ENCODE data around the gene FRS3. TPM values are rescaled to one million over a fixed set of nuclear protein-coding genes. Genes with fewer than 3 reads are reported as not detected.

Gene FRS3
- total RNA-seq, 1 experiment from 2014 or later, result 5.9 TPM

- Histone ChIP-seq H3K27me3 (ENCODE audit: insufficient read depth, low read length) (no peaks in the 10 kb centered on the region), H3K4me2 (ENCODE audit: low read length) (no peak overlapping the region), H3K79me2 (ENCODE audit: insufficient read depth, low read length) (no peaks in the 10 kb centered on the region), H3K4me1 (ENCODE audit: control insufficient read depth in 1 of 2, insufficient read depth in 2 of 2, low read length in 2 of 2) (no peaks in the 10 kb centered on the region), H3K9ac (ENCODE audit: low read length) (no peak overlapping the region), H4K20me1 (ENCODE audit: insufficient read depth) (no peaks in the 10 kb centered on the region), H3K9me2 (ENCODE audit: insufficient read depth) (no peaks in the 10 kb centered on the region), H3K36me3 (ENCODE audit: control insufficient read depth in 1 of 2, insufficient read depth in 2 of 2, low read length in 2 of 2) (no peaks in the 10 kb centered on the region), H3K9me3 (ENCODE audit: control insufficient read depth in 1 of 2, insufficient read depth in 1 of 2, low read depth in 1 of 2, low read length in 2 of 2) (no peaks in the 10 kb centered on the region), H3K4me3 (replicated peaks in 1 of 2; ENCODE audit: low read depth in 1 of 2, low read length in 2 of 2) (no peak overlapping the region), H2AFZ (ENCODE audit: low read depth, low read length, poor library complexity, severe bottlenecking) (no peak overlapping the region), H3K27ac (ENCODE audit: low read depth, low read length) (no peak overlapping the region)
- no peak for ATAC-seq
- ChIA-PET RAD21 (ENCODE audit: low non-redundant PET in 1 of 2, low total read pairs in 2 of 2, uncharacterized antibody in 2 of 2, unreplicated experiment in 2 of 2) (no interaction called here), CTCF (no interaction called here), POLR2A (no interaction called here)
- BruUV-seq (replicated peaks), result no TSS peak
- no peak for TF ChIP-seq ELF1 (IDR thresholded peaks at IDR 0.05; ENCODE audit: borderline replicate concordance, low read depth)
- no peak for DNase-seq (ENCODE audit: low read depth, low spot score)
- intact Hi-C loops (cut with micrococcal nuclease), result no loop called here
These were observed 55.5 kb downstream of the FRS3 start for GRCh38 chr6:41724228-41724580.

- no TSS peak for BruUV-seq (replicated peaks)
- no peak for DNase-seq (ENCODE audit: low read depth, low spot score)
- Histone ChIP-seq H3K9me2 (ENCODE audit: insufficient read depth) (no peaks in the 10 kb centered on the region), H3K4me1 (ENCODE audit: control insufficient read depth in 1 of 2, insufficient read depth in 2 of 2, low read length in 2 of 2) (no peaks in the 10 kb centered on the region), H2AFZ (ENCODE audit: low read depth, low read length, poor library complexity, severe bottlenecking) (no peak overlapping the region), H4K20me1 (ENCODE audit: insufficient read depth) (no peaks in the 10 kb centered on the region), H3K27me3 (ENCODE audit: insufficient read depth, low read length) (no peaks in the 10 kb centered on the region), H3K9ac (ENCODE audit: low read length) (no peak overlapping the region), H3K4me3 (replicated peaks in 1 of 2; ENCODE audit: low read depth in 1 of 2, low read length in 2 of 2) (no peak overlapping the region), H3K79me2 (ENCODE audit: insufficient read depth, low read length) (no peaks in the 10 kb centered on the region), H3K36me3 (ENCODE audit: control insufficient read depth in 1 of 2, insufficient read depth in 2 of 2, low read length in 2 of 2) (no peaks in the 10 kb centered on the region), H3K4me2 (ENCODE audit: low read length) (no peak overlapping the region), H3K9me3 (ENCODE audit: control insufficient read depth in 1 of 2, insufficient read depth in 1 of 2, low read depth in 1 of 2, low read length in 2 of 2) (no peaks in the 10 kb centered on the region), H3K27ac (ENCODE audit: low read depth, low read length) (no peak overlapping the region)
- TF ChIP-seq SIN3A (IDR thresholded peaks at IDR 0.05; ENCODE audit: low read depth) (no peak), YY1 (IDR thresholded peaks at IDR 0.05; ENCODE audit: extremely low read depth, insufficient replicate concordance, low read depth, low read length) (no peak), EGR1 (IDR thresholded peaks at IDR 0.05; ENCODE audit: low read depth) (no peak), POLR2AphosphoS5 (IDR thresholded peaks at IDR 0.05; ENCODE audit: low read depth, low read length) (no peak), POLR2A (IDR thresholded peaks at IDR 0.05; ENCODE audit: borderline replicate concordance, extremely low read depth, insufficient read depth, insufficient read length) (no peak), CTCF (IDR thresholded peaks at IDR 0.05 in 2 of 3, conservative IDR thresholded peaks at IDR 0.05 in 1 of 3; ENCODE audit: borderline replicate concordance in 1 of 3, insufficient read depth in 1 of 3, low read depth in 2 of 3, low read length in 2 of 3) (no peak), MAX (IDR thresholded peaks at IDR 0.05) (no peak), ATF3 (IDR thresholded peaks at IDR 0.05) (no peak), EZH2phosphoT487 (IDR thresholded peaks at IDR 0.05; ENCODE audit: borderline replicate concordance) (no peak)
- ATAC-seq, result no peak
- CTCF ChIA-PET, result no interaction called here
- intact Hi-C loops (cut with micrococcal nuclease), result no loop called here
- RAD21 ChIA-PET (ENCODE audit: low non-redundant PET in 1 of 2, low total read pairs in 2 of 2, uncharacterized antibody in 2 of 2, unreplicated experiment in 2 of 2), result no interaction called here
- POLR2A ChIA-PET, result interaction anchor here (0.7 kb wide), 1 partner anchor 409 kb away, joined by 5 read pairs; no protein-coding TSS in a partner anchor
These were observed 56.0 kb downstream of the FRS3 start for GRCh38 chr6:41723530-41724227.
